ENCODE data around the gene MPIG6B.

The MPIG6B gene

GRCh38 chr6:31727717-31728671 lies 4.8 kb downstream of the MPIG6B start:
- Histone ChIP-seq H4K20me1 (ENCODE audit: insufficient read depth, low read length) (no peaks in the 10 kb centered on the region), H2AFZ (ENCODE audit: low read depth, low read length) (no peak overlapping the region), H3K4me1 (ENCODE audit: insufficient read depth, low read length) (peaks cover 23% of the 10 kb centered on the region), H3K36me3 (ENCODE audit: insufficient read depth, low read length) (peaks cover 40% of the 10 kb centered on the region), H3K4me3 (ENCODE audit: low read depth in 1 of 2, low read length in 2 of 2) (no peak overlapping the region), H3K9ac (ENCODE audit: low read depth, low read length) (no peak overlapping the region), H3K4me2 (ENCODE audit: insufficient read depth, low read length) (no peak overlapping the region), H3K27ac (ENCODE audit: low read length) (no peak overlapping the region), H3K27me3 (ENCODE audit: insufficient read depth, low read length, poor library complexity) (no peaks in the 10 kb centered on the region), H3K9me3 (ENCODE audit: insufficient read depth, low read length, severe bottlenecking) (no peaks in the 10 kb centered on the region), H3K79me2 (ENCODE audit: insufficient read depth, low read length) (peaks cover 4% of the 10 kb centered on the region; the same call in 1 of the 2 replicates)
- no peak for TF ChIP-seq EZH2 (IDR thresholded peaks at IDR 0.05; ENCODE audit: borderline replicate concordance, low read depth, low read length, severe bottlenecking)
- DNase-seq (no peak), ATAC-seq (ENCODE audit: insufficient read depth, low read depth) (no peak)

DNA sequence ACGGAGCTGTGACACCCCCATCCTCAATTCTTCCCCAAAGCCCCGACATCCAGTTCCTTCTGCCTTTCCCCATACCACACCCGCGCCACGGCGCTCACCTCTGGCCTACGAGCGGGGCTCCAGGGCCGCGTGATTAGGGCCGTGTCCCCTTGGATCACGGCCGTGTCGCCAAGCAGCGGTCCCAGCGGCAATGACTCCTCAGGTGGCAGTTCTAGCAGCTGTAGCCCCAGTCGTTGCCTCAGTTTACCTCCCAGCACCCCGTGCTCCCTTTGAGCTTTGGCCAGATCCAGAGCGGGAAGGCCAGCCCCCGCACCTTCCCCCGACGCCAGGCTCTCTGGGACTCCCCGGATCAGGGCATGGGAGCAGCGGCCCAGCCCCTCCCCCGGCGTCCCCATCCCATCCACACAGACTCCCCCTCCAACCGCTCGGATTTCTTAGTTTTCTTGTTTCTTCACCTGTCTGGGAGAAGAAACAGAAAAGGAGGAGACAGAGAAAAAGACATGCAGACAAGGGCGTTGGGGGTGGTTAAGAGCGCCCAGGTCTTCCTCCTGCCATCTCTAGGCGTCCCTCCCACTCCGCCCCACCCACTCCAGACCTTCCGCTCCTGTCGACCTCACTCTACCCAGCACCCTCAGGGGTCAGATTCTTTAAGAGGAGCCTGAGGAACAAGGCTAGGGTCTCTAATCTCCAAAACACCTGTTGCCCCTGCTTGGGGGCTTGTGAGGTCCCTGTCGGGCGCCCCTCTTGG lies 5.8 kb downstream of the MPIG6B start, which contains the start of gene DDAH2:
Gene DDAH2 (minus strand): TSS at position 533 of the 748 bp plus-strand sequence. CDS start 138 bp downstream, at position 395.
- ATAC-seq (ENCODE audit: insufficient read depth, low read depth) (peak; percentile 12), DNase-seq (no peak)
- TF ChIP-seq EZH2 (IDR thresholded peaks at IDR 0.05; ENCODE audit: borderline replicate concordance, low read depth, low read length, severe bottlenecking), result no peak
- TF ChIP-seq CTCF (IDR thresholded peaks at IDR 0.05; ENCODE audit: borderline replicate concordance, extremely low read depth, low read length, poor library complexity, severe bottlenecking), result peak; percentile 98
- Histone ChIP-seq H3K27ac (ENCODE audit: low read length) (peak within 1 kb of the TSS; percentile 65), H4K20me1 (ENCODE audit: insufficient read depth, low read length) (peaks cover 8% of the 10 kb centered on the region), H3K9me3 (ENCODE audit: insufficient read depth, low read length, severe bottlenecking) (no peaks in the 10 kb centered on the region), H3K4me3 (ENCODE audit: low read depth in 1 of 2, low read length in 2 of 2) (peak within 1 kb of the TSS; percentile 46 to 70; a peak in 3 of 4 replicates), H3K79me2 (ENCODE audit: insufficient read depth, low read length) (peaks cover 8% of the 10 kb centered on the region), H3K27me3 (ENCODE audit: insufficient read depth, low read length, poor library complexity) (no peaks in the 10 kb centered on the region), H3K4me1 (ENCODE audit: insufficient read depth, low read length) (peaks cover 24% of the 10 kb centered on the region), H3K4me2 (ENCODE audit: insufficient read depth, low read length) (peak within 1 kb of the TSS; percentile 92), H3K9ac (ENCODE audit: low read depth, low read length) (peak within 1 kb of the TSS; percentile 69), H2AFZ (ENCODE audit: low read depth, low read length) (peak within 1 kb of the TSS; percentile 65), H3K36me3 (ENCODE audit: insufficient read depth, low read length) (peaks cover 50% of the 10 kb centered on the region)

GRCh38 chr6:31729515-31729978 lies 6.4 kb downstream of the MPIG6B start:
- DNase-seq (peak; percentile 85), ATAC-seq (ENCODE audit: insufficient read depth, low read depth) (peak; percentile 79)
- Histone ChIP-seq H3K4me2 (ENCODE audit: insufficient read depth, low read length) (peak overlapping the region; percentile 92), H3K9me3 (ENCODE audit: insufficient read depth, low read length, severe bottlenecking) (no peaks in the 10 kb centered on the region), H4K20me1 (ENCODE audit: insufficient read depth, low read length) (peaks cover 14% of the 10 kb centered on the region), H3K4me3 (ENCODE audit: low read depth in 1 of 2, low read length in 2 of 2) (peak overlapping the region; percentile 46 to 70; a peak in 3 of 4 replicates), H3K4me1 (ENCODE audit: insufficient read depth, low read length) (peaks cover 30% of the 10 kb centered on the region), H2AFZ (ENCODE audit: low read depth, low read length) (peak overlapping the region; percentile 65), H3K27ac (ENCODE audit: low read length) (peak overlapping the region; percentile 65), H3K9ac (ENCODE audit: low read depth, low read length) (peak overlapping the region; percentile 69), H3K36me3 (ENCODE audit: insufficient read depth, low read length) (peaks cover 54% of the 10 kb centered on the region), H3K27me3 (ENCODE audit: insufficient read depth, low read length, poor library complexity) (no peaks in the 10 kb centered on the region), H3K79me2 (ENCODE audit: insufficient read depth, low read length) (peaks cover 14% of the 10 kb centered on the region)
- TF ChIP-seq EZH2 (IDR thresholded peaks at IDR 0.05; ENCODE audit: borderline replicate concordance, low read depth, low read length, severe bottlenecking), result no peak
- TF ChIP-seq CTCF (IDR thresholded peaks at IDR 0.05; ENCODE audit: borderline replicate concordance, extremely low read depth, low read length, poor library complexity, severe bottlenecking), result no peak
